NCI-H2196 treated with DMSO at 0.1 percent for 48 hours (cell line): ENCODE measurements around the gene INHBA.

ENCODE experiments used
- DNase-seq: peaks from one replicate; lab custom pipeline; 2025; ENCODE audit not compliant: unreplicated experiment; lab: John Stamatoyannopoulos, UW

INHBA gene

GRCh38 chr7:41711283-41712064, 8.6 kb upstream of the INHBA start:
- DNase-seq, result no peak

- DNase-seq, result no peak
Observed at GRCh38 chr7:41710838-41711237, 7.9 kb upstream of the INHBA start.

GRCh38 chr7:41709621-41710020, 6.7 kb upstream of the INHBA start:
- DNase-seq, result no peak

GRCh38 chr7:41708581-41709358, 5.9 kb upstream of the INHBA start:
- DNase-seq, result no peak

- no peak for DNase-seq
Observed at GRCh38 chr7:41706228-41706930, 3.5 kb upstream of the INHBA start.

- DNase-seq, result peak; percentile 66
Observed at GRCh38 chr7:41705109-41705901, 2.4 kb upstream of the INHBA start.

GRCh38 chr7:41701068-41701941, 1.6 kb downstream of the INHBA start:
- no peak for DNase-seq

GRCh38 chr7:41700044-41700471, 2.8 kb downstream of the INHBA start:
- DNase-seq, result no peak

GRCh38 chr7:41699516-41699915, 3.4 kb downstream of the INHBA start:
- DNase-seq, result no peak

- no peak for DNase-seq
Observed at GRCh38 chr7:41698726-41699125, 4.2 kb downstream of the INHBA start.

- no peak for DNase-seq
Observed at GRCh38 chr7:41698114-41698513, 4.8 kb downstream of the INHBA start.

GRCh38 chr7:41696323-41696916, 6.5 kb downstream of the INHBA start:
- DNase-seq, result no peak

GRCh38 chr7:41695661-41696322, 7.1 kb downstream of the INHBA start:
- no peak for DNase-seq

GRCh38 chr7:41694495-41694894, 8.4 kb downstream of the INHBA start:
- DNase-seq, result no peak

- DNase-seq, result no peak
Observed at GRCh38 chr7:41693150-41693997, 9.5 kb downstream of the INHBA start.

GRCh38 chr7:41692251-41692650, 10.6 kb downstream of the INHBA start:
- no peak for DNase-seq

- no peak for DNase-seq
Observed at GRCh38 chr7:41691286-41692190, 11.4 kb downstream of the INHBA start.
